Activated gamma-delta T cell treated with Interleukin-2 at 50 U/mL for 16 hours (primary cell): ENCODE results near the gene ITPKB.
A peak's percentile ranks its signal among the peaks of the same experiment; 100 is the strongest.
"Not testable (repeated sequence)": the region's sequence is repeated elsewhere in the genome, so short reads cannot be mapped to it uniquely, and the experiment has no call there.

Experiments used
- DNase-seq: peaks from one replicate; pipeline ENCODE4 v3.0.0-alpha.2; 2020

Gene ITPKB

GRCh38 chr1:226738995-226739695 lies at the start of gene ITPKB:
Gene ITPKB, minus strand, starts transcription at chr1:226739282. Its CDS starts 1,824 bp downstream, at chr1:226737458.
- DNase-seq: peak; percentile 67

GRCh38 chr1:226787638-226788037 lies 48.6 kb upstream of the ITPKB start:
- no peak for DNase-seq

GRCh38 chr1:226787071-226787470 lies 48.0 kb upstream of the ITPKB start:
- no peak for DNase-seq

GRCh38 chr1:226786550-226786949 lies 47.5 kb upstream of the ITPKB start:
- no peak for DNase-seq

GRCh38 chr1:226785805-226786204 lies 46.7 kb upstream of the ITPKB start:
- no peak for DNase-seq

- DNase-seq: no peak
These were observed 45.3 kb upstream of the ITPKB start for GRCh38 chr1:226784081-226785049.

GRCh38 chr1:226782845-226783601 lies 43.9 kb upstream of the ITPKB start:
- no peak for DNase-seq

GRCh38 chr1:226781937-226782609 lies 43.0 kb upstream of the ITPKB start:
- no peak for DNase-seq

- DNase-seq: no peak
These were observed 40.5 kb upstream of the ITPKB start for GRCh38 chr1:226779561-226779960.

GRCh38 chr1:226778657-226779058 lies 39.6 kb upstream of the ITPKB start:
- no peak for DNase-seq

- DNase-seq: no peak
These were observed 37.9 kb upstream of the ITPKB start for GRCh38 chr1:226776975-226777374.

GRCh38 chr1:226776066-226776465 lies 37.0 kb upstream of the ITPKB start:
- DNase-seq: no peak

GRCh38 chr1:226772446-226773139 lies 33.5 kb upstream of the ITPKB start:
- no peak for DNase-seq

- not testable (repeated sequence) for DNase-seq
These were observed 28.1 kb upstream of the ITPKB start for GRCh38 chr1:226767170-226767569.

- DNase-seq: no peak
These were observed 27.5 kb upstream of the ITPKB start for GRCh38 chr1:226766565-226766964.

- no peak for DNase-seq
These were observed 25.5 kb upstream of the ITPKB start for GRCh38 chr1:226764533-226764932.

GRCh38 chr1:226763905-226764264 lies 24.8 kb upstream of the ITPKB start:
- DNase-seq: no peak

GRCh38 chr1:226762988-226763904 lies 24.2 kb upstream of the ITPKB start:
- DNase-seq: no peak

GRCh38 chr1:226762055-226762454 lies 23.0 kb upstream of the ITPKB start:
- no peak for DNase-seq

- DNase-seq: no peak
These were observed 22.2 kb upstream of the ITPKB start for GRCh38 chr1:226761322-226761721.
